Cardiac septum (tissue), 1 donor: Measurements from ENCODE around the gene ZRANB1. TPM values are rescaled to one million over a fixed set of nuclear protein-coding genes. Genes with fewer than 3 reads are reported as not detected.
"Not testable (repeated sequence)": the region's sequence is repeated elsewhere in the genome, so short reads cannot be mapped to it uniquely, and the experiment has no call there.

Experiments used
- DNase-seq: peaks from one replicate; pipeline ENCODE4 v3.0.0-alpha.2; 2020; ENCODE audit warnings: low spot score
- intact Hi-C: fragments of 100-400 bp; cut with DNase I; formaldehyde crosslinking; loops from one replicate; pipeline ENCODE4 v1.14.0; 2022
- total RNA-seq: library from RNA; stranded (reverse); fragmentation: NEBNext Ultra II Directional; extraction: Animal tissue kit (Norgen Biotek cat#: 25700); gene quantifications from one replicate; pipeline ENCODE4 v1.2.1, GENCODE V29; 2021
- donor health status: DM: no; HTN: no; CAD: no.

Gene ZRANB1
- total RNA-seq, 1 donor from 2014 or later: 25.7 TPM

- DNase-seq: not testable (repeated sequence)
- intact Hi-C loops: loop anchor here (10.0 kb wide), 1 partner anchor 194 kb away; the partner anchor contains the start of gene EEF1AKMT2
Measured at GRCh38 chr10:124988753-124989152, 46.8 kb downstream of the ZRANB1 start.

- intact Hi-C loops: loop anchor here (10.0 kb wide), 1 partner anchor 195 kb away; the partner anchor contains the start of gene EEF1AKMT2
- DNase-seq: no peak
Measured at GRCh38 chr10:124989526-124989925, 47.6 kb downstream of the ZRANB1 start.

GRCh38 chr10:124990671-124991625, 49.0 kb downstream of the ZRANB1 start:
- DNase-seq: no peak
- intact Hi-C loops: loop anchor here (5.0 kb wide), 3 partner anchors 56 to 156 kb away; no protein-coding TSS in a partner anchor

- intact Hi-C loops: loop anchor here (5.0 kb wide), 3 partner anchors 55 to 155 kb away; no protein-coding TSS in a partner anchor
- no peak for DNase-seq
Measured at GRCh38 chr10:124991835-124992234, 49.9 kb downstream of the ZRANB1 start.

- DNase-seq: peak; percentile 84
- intact Hi-C loops: loop anchor here (5.0 kb wide), 3 partner anchors 55 to 155 kb away; no protein-coding TSS in a partner anchor
Measured at GRCh38 chr10:124992462-124993344, 50.8 kb downstream of the ZRANB1 start.

GRCh38 chr10:124993345-124993708, 51.4 kb downstream of the ZRANB1 start:
- intact Hi-C loops: loop anchor here (5.0 kb wide), 3 partner anchors 54 to 154 kb away; no protein-coding TSS in a partner anchor
- DNase-seq: no peak

- DNase-seq: no peak
- intact Hi-C loops: loop anchor here (5.0 kb wide), 3 partner anchors 53 to 153 kb away; no protein-coding TSS in a partner anchor
Measured at GRCh38 chr10:124993736-124994451, 52.0 kb downstream of the ZRANB1 start.

- intact Hi-C loops: loop anchor here (5.0 kb wide), 3 partner anchors 52 to 152 kb away; no protein-coding TSS in a partner anchor
- no peak for DNase-seq
Measured at GRCh38 chr10:124994573-124995473, 52.9 kb downstream of the ZRANB1 start.

GRCh38 chr10:124995605-124996004, 53.7 kb downstream of the ZRANB1 start:
- intact Hi-C loops: no loop called here
- no peak for DNase-seq

GRCh38 chr10:124996127-124996853, 54.4 kb downstream of the ZRANB1 start:
- DNase-seq: peak; percentile 72
- intact Hi-C loops: no loop called here

GRCh38 chr10:124996854-124997215, 54.9 kb downstream of the ZRANB1 start:
- DNase-seq: peak; percentile 61
- intact Hi-C loops: no loop called here

GRCh38 chr10:124997306-124997705, 55.4 kb downstream of the ZRANB1 start:
- intact Hi-C loops: no loop called here
- peak; percentile 60 for DNase-seq

GRCh38 chr10:124997771-124998623, 56.1 kb downstream of the ZRANB1 start:
- DNase-seq: peak; percentile 71
- intact Hi-C loops: loop anchor here (2.0 kb wide), 1 partner anchor 63 kb away; no protein-coding TSS in a partner anchor

- intact Hi-C loops: loop anchor here (2.0 kb wide), 1 partner anchor 62 kb away; no protein-coding TSS in a partner anchor
- peak; percentile 69 for DNase-seq
Measured at GRCh38 chr10:124998624-124999291, 56.8 kb downstream of the ZRANB1 start.

GRCh38 chr10:124999433-125000365, 57.8 kb downstream of the ZRANB1 start:
- intact Hi-C loops: loop anchor here (2.0 kb wide), 1 partner anchor 61 kb away; no protein-coding TSS in a partner anchor
- peak; percentile 74 for DNase-seq
